GM12878 (cell line): ENCODE results near the gene GARRE1. TPM values are rescaled to one million over a fixed set of nuclear protein-coding genes. Genes with fewer than 3 reads are reported as not detected.

ENCODE experiments used
- ATAC-seq: fragments of 200-7000 bp; cut with Tn5 transposase; 3 replicates; pipeline ENCODE4 v1.9.1; 2020; ENCODE audit warnings: mild to moderate bottlenecking, moderate library complexity
- BruUV-seq: library from RNA; stranded (reverse); fragments of 400-500 nt; replicated peaks from 2 replicates; lab custom pipeline; 2021; lab: Mats Ljungman, UMichigan
- CTCF ChIA-PET: fragments of 300-600 bp; sonication (Branson Sonifier 250); formaldehyde crosslinking; extraction: SDS; loops from one replicate; lab custom pipeline; 2021; ENCODE audit warnings: inconsistent platforms; lab: Yijun Ruan, JAX
- POLR2A ChIA-PET: fragments of 350-600 bp; formaldehyde crosslinking; extraction: SDS; loops from one replicate; lab custom pipeline; 2021; ENCODE audit warnings: inconsistent platforms; lab: Charles Lee
- RAD21 ChIA-PET: fragments of 300-600 bp; sonication (Branson Sonifier 250); formaldehyde crosslinking; loops from one replicate; lab custom pipeline; 2023; ENCODE audit warnings: antibody characterized with exemption; ENCODE audit not compliant: unreplicated experiment; lab: Charles Lee
- SMC1A ChIA-PET: fragments of 300-600 bp; sonication (Branson Sonifier 250); formaldehyde crosslinking; loops from one replicate; lab custom pipeline; 2023; ENCODE audit not compliant: unreplicated experiment, uncharacterized antibody; lab: Charles Lee
- DNase-seq: peaks from one replicate; pipeline ENCODE4 v3.0.0-alpha.2; 2011; ENCODE audit warnings: low read depth, low spot score
- FAIRE-seq: peaks from 3 replicates; lab custom pipeline; 2011; peaks lifted over from hg19 to GRCh38; lab: Jason Lieb, UNC
- H2AFZ ChIP-seq: 2 replicates; pipeline ENCODE4 v1.6.0; 2011; ENCODE audit warnings: low read depth, low read length, control low read depth; ENCODE audit not compliant: control insufficient read depth
- H3K27ac ChIP-seq: 2 replicates; pipeline ENCODE4 v1.5.1; 2011; ENCODE audit warnings: control low read depth; ENCODE audit not compliant: control insufficient read depth, insufficient read depth
- H3K27me3 ChIP-seq, 2 experiments: replicated peaks in 1 of 2; 2 replicates each; pipeline versions ENCODE4 v1.6.0 to v1.6.1; 2011; ENCODE audit warnings: low read length in 1 of 2; ENCODE audit not compliant: control insufficient read depth in 2 of 2, insufficient read depth in 2 of 2
- H3K36me3 ChIP-seq, 2 experiments: 2 replicates each; pipeline ENCODE4 v1.5.1; 2011; ENCODE audit warnings: low read length in 1 of 2; ENCODE audit not compliant: control insufficient read depth in 2 of 2, insufficient read depth in 2 of 2
- H3K4me1 ChIP-seq: 2 replicates; pipeline ENCODE4 v1.6.1; 2011; ENCODE audit warnings: mild to moderate bottlenecking, low read length, moderate library complexity, mixed read lengths; ENCODE audit not compliant: control insufficient read depth, insufficient read depth
- H3K4me2 ChIP-seq: 2 replicates; pipeline ENCODE4 v1.6.0; 2011; ENCODE audit warnings: control low read depth; ENCODE audit not compliant: control insufficient read depth, insufficient read depth
- H3K4me3 ChIP-seq: fragments of 200-600 bp; sonication (generic); 2 replicates; pipeline ENCODE4 v1.5.1; 2016
- H3K79me2 ChIP-seq: 2 replicates; pipeline ENCODE4 v1.6.0; 2011; ENCODE audit warnings: low read length; ENCODE audit not compliant: control insufficient read depth, insufficient read depth
- H3K9ac ChIP-seq: 2 replicates; pipeline ENCODE4 v1.8.0; 2011; ENCODE audit warnings: low read length, control low read depth, mixed read lengths; ENCODE audit not compliant: control insufficient read depth, insufficient read depth
- H3K9me3 ChIP-seq: replicated peaks from 3 replicates; pipeline ENCODE4 v1.5.1; 2011; ENCODE audit warnings: mild to moderate bottlenecking, low read length; ENCODE audit not compliant: control insufficient read depth, insufficient read depth
- H4K20me1 ChIP-seq: 2 replicates; pipeline ENCODE4 v1.6.0; 2011; ENCODE audit not compliant: control insufficient read depth, insufficient read depth
- GATAD2B ChIP-seq: fragments of 450-650 bp; conservative IDR thresholded peaks from 2 replicates; pipeline ENCODE4 v1.6.1; 2017; ENCODE audit warnings: low read depth, mild to moderate bottlenecking, moderate library complexity
- JUNB ChIP-seq: IDR thresholded peaks from 2 replicates; pipeline ENCODE4 v1.6.1; 2016; ENCODE audit warnings: antibody characterized with exemption, mild to moderate bottlenecking
- KLF5 ChIP-seq: fragments of 450-650 bp; IDR thresholded peaks from 2 replicates; pipeline ENCODE4 v1.6.1; 2014; ENCODE audit warnings: mild to moderate bottlenecking; ENCODE audit not compliant: partially characterized antibody
- MTA2 ChIP-seq: fragments of 450-650 bp; IDR thresholded peaks from 2 replicates; pipeline ENCODE4 v1.6.1; 2016; ENCODE audit warnings: low read depth, mild to moderate bottlenecking, moderate library complexity
- PAX5 ChIP-seq: IDR thresholded peaks from 2 replicates; pipeline ENCODE4 v1.6.1; 2011; ENCODE audit warnings: low read depth, low read length, borderline replicate concordance
- POLR2AphosphoS2 ChIP-seq: IDR thresholded peaks from 2 replicates; pipeline ENCODE4 v1.6.1; 2011; ENCODE audit warnings: low read depth, mild to moderate bottlenecking, low read length, improper control_type of control experiment, moderate library complexity
- POLR2AphosphoS5 ChIP-seq: IDR thresholded peaks from 2 replicates; pipeline ENCODE4 v1.6.1; 2011; ENCODE audit warnings: mild to moderate bottlenecking, low read length, inconsistent platforms
- SREBF1 ChIP-seq: IDR thresholded peaks from 2 replicates; pipeline ENCODE4 v1.6.1; 2012; ENCODE audit warnings: mild to moderate bottlenecking, low read length
- ZBTB11 ChIP-seq: fragments of 450-650 bp; formaldehyde crosslinking; IDR thresholded peaks from 2 replicates; pipeline ENCODE4 v1.5.0; 2022; ENCODE audit warnings: mild to moderate bottlenecking, missing genetic modification characterization
- WGBS: methylation state at CpG from one replicate; pipeline ENCODE4 v1.1.6; 2016; ENCODE audit warnings: low lambda C conversion rate; ENCODE audit not compliant: insufficient replicate concordance, insufficient coverage; ENCODE audit errors: missing lambda C conversion rate; 5-methylcytosine and 5-hydroxymethylcytosine counted together
- in situ Hi-C: fragments of 300-500 bp; cut with MboI; formaldehyde crosslinking; loops from 9 replicates; pipeline ENCODE4 v1.14.3; 2018; ENCODE audit warnings: mixed read lengths
- intact Hi-C: fragments of 100-400 bp; cut with micrococcal nuclease; formaldehyde crosslinking; loops from one replicate; pipeline ENCODE4 v1.14.2; 2022; ENCODE audit not compliant: unreplicated experiment
- polyA plus RNA-seq, 11 experiments: library from polyadenylated mRNA; depleted of rRNA in 4 of 11; unstranded in 6 of 11; stranded (reverse) in 5 of 11; fragments of >200 nt; fragmentation: Nextera tagmentation in 4 of 11; fragmentation: Illumina TruSeq in 1 of 11; extraction: Ambion mirVana in 4 of 11; extraction: Trizol in 1 of 11; gene quantifications; 1 replicate in 1 of 11; 2 replicates in 10 of 11; pipeline versions ENCODE4 v1.2.1 to v1.2.3, GENCODE V29; 2011 to 2016; ENCODE audit warnings: inconsistent platforms in 2 of 11, missing spikeins in 2 of 11, low read depth in 1 of 11
- total RNA-seq, 4 experiments: library from RNA; depleted of rRNA in 3 of 4; stranded (reverse); fragments of >200 nt in 3 of 4; fragmentation: Illumina TruSeq in 1 of 4; extraction: Trizol in 1 of 4; gene quantifications; 2 replicates each; pipeline versions ENCODE4 v1.2.1 to v1.2.3, GENCODE V29; 2013 to 2021
- TF ChIP-seq, protein P1 (sequence below): IDR thresholded peaks from 2 replicates; pipeline ENCODE4 v1.6.1; 2011; ENCODE audit warnings: borderline replicate concordance, low read depth, mild to moderate bottlenecking, moderate library complexity, mixed read lengths, low read length; ENCODE audit not compliant: insufficient read depth; ENCODE audit errors: extremely low read length
- TF ChIP-seq, protein P2 (sequence below): fragments of 450-650 bp; IDR thresholded peaks from 2 replicates; pipeline ENCODE4 v1.6.1; 2017; ENCODE audit warnings: mild to moderate bottlenecking
- TF ChIP-seq, protein P3 (sequence below): fragments of 450-650 bp; IDR thresholded peaks from 2 replicates; pipeline ENCODE4 v1.6.1; 2017; ENCODE audit warnings: mild to moderate bottlenecking, low read depth, inconsistent platforms; ENCODE audit not compliant: poor library complexity, severe bottlenecking

Gene GARRE1
- total and polyA plus RNA-seq, 10 of the 15 experiments (the other 5 are each of a cell fraction or from before 2014, with no cell fraction given) = 1.1 to 9.4 (median 5.1) TPM

- FAIRE-seq = no peak
- no peak for ATAC-seq
- TF ChIP-seq JUNB (no peak), KLF5 (no peak), POLR2AphosphoS2 (no peak), SREBF1 (no peak), ZBTB11 (CRISPR knock-in tag) (no peak), MTA2 (no peak), PAX5 (no peak), GATAD2B (no peak), POLR2AphosphoS5 (no peak)
- TF ChIP-seq, protein P1, sequence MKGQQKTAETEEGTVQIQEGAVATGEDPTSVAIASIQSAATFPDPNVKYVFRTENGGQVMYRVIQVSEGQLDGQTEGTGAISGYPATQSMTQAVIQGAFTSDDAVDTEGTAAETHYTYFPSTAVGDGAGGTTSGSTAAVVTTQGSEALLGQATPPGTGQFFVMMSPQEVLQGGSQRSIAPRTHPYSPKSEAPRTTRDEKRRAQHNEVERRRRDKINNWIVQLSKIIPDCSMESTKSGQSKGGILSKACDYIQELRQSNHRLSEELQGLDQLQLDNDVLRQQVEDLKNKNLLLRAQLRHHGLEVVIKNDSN = no peak
- TF ChIP-seq, protein P2, sequence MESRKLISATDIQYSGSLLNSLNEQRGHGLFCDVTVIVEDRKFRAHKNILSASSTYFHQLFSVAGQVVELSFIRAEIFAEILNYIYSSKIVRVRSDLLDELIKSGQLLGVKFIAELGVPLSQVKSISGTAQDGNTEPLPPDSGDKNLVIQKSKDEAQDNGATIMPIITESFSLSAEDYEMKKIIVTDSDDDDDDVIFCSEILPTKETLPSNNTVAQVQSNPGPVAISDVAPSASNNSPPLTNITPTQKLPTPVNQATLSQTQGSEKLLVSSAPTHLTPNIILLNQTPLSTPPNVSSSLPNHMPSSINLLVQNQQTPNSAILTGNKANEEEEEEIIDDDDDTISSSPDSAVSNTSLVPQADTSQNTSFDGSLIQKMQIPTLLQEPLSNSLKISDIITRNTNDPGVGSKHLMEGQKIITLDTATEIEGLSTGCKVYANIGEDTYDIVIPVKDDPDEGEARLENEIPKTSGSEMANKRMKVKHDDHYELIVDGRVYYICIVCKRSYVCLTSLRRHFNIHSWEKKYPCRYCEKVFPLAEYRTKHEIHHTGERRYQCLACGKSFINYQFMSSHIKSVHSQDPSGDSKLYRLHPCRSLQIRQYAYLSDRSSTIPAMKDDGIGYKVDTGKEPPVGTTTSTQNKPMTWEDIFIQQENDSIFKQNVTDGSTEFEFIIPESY = no peak
- TF ChIP-seq, protein P3, sequence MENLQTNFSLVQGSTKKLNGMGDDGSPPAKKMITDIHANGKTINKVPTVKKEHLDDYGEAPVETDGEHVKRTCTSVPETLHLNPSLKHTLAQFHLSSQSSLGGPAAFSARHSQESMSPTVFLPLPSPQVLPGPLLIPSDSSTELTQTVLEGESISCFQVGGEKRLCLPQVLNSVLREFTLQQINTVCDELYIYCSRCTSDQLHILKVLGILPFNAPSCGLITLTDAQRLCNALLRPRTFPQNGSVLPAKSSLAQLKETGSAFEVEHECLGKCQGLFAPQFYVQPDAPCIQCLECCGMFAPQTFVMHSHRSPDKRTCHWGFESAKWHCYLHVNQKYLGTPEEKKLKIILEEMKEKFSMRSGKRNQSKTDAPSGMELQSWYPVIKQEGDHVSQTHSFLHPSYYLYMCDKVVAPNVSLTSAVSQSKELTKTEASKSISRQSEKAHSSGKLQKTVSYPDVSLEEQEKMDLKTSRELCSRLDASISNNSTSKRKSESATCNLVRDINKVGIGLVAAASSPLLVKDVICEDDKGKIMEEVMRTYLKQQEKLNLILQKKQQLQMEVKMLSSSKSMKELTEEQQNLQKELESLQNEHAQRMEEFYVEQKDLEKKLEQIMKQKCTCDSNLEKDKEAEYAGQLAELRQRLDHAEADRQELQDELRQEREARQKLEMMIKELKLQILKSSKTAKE = no peak
- no TSS peak for BruUV-seq
- in situ Hi-C loops (no loop called here), intact Hi-C loops (no loop called here)
- Histone ChIP-seq H4K20me1 (no peaks in the 10 kb centered on the region), H3K4me3 (no peak overlapping the region), H3K9me3 (no peaks in the 10 kb centered on the region), H3K27ac (no peak overlapping the region), H3K79me2 (no peaks in the 10 kb centered on the region), H3K4me1 (peaks cover 7% of the 10 kb centered on the region; the same call in 1 of the 2 replicates), H2AFZ (no peak overlapping the region), H3K4me2 (no peak overlapping the region), H3K36me3 (no peaks in the 10 kb centered on the region), H3K27me3 (no peaks in the 10 kb centered on the region), H3K9ac (no peak overlapping the region)
- CTCF ChIA-PET = no interaction called here
- POLR2A ChIA-PET = interaction anchor here (0.6 kb wide), 2 partner anchors 28 to 1760 kb away, joined by 3 to 4 read pairs; no protein-coding TSS in a partner anchor
- no peak for DNase-seq
- RAD21 ChIA-PET = no interaction called here
- 66% methylated on average over 3 of the region's 4 CpGs for WGBS
- SMC1A ChIA-PET = no interaction called here
Observed at GRCh38 chr19:34246340-34246739, 8.0 kb upstream of the GARRE1 start.
